Mesothelial cell of epicardium (in vitro differentiated cells): ENCODE measurements around the gene MORF4L1. TPM values are rescaled to one million over a fixed set of nuclear protein-coding genes. Genes with fewer than 3 reads are reported as not detected.

Source experiments
- DNase-seq, 2 experiments: peaks; one replicate each; pipeline ENCODE4 v3.0.0; 2021; ENCODE audit warnings: low spot score in 2 of 2; ENCODE audit not compliant: unreplicated experiment in 2 of 2
- H3K27ac Mint-ChIP-seq: 2 replicates; pipeline ENCODE4 v1.8.0; 2021; ENCODE audit warnings: mixed read lengths
- H3K27me3 Mint-ChIP-seq: 2 replicates; pipeline ENCODE4 v1.8.0; 2021; ENCODE audit warnings: low read depth, mixed read lengths
- H3K36me3 Mint-ChIP-seq: 2 replicates; pipeline ENCODE4 v1.8.0; 2021; ENCODE audit warnings: mixed read lengths
- H3K4me1 Mint-ChIP-seq: 2 replicates; pipeline ENCODE4 v1.8.0; 2021; ENCODE audit warnings: mixed read lengths
- H3K4me3 Mint-ChIP-seq: 2 replicates; pipeline ENCODE4 v1.8.0; 2021; ENCODE audit warnings: mild to moderate bottlenecking, moderate library complexity, mixed read lengths
- H3K9me3 Mint-ChIP-seq: 2 replicates; pipeline ENCODE4 v1.8.0; 2021; ENCODE audit warnings: mixed read lengths
- CTCF ChIP-seq: fragments of 200-600 bp; sonication (generic); IDR thresholded peaks from one replicate; pipeline ENCODE4 v1.5.0; 2021; ENCODE audit warnings: antibody characterized with exemption; ENCODE audit not compliant: unreplicated experiment
- total RNA-seq: library from RNA; stranded (reverse); gene quantifications from 3 replicates; pipeline ENCODE4 v1.2.1, GENCODE V29; 2021

Gene MORF4L1
- total RNA-seq, 1 donor from 2014 or later: 444 TPM

DNA sequence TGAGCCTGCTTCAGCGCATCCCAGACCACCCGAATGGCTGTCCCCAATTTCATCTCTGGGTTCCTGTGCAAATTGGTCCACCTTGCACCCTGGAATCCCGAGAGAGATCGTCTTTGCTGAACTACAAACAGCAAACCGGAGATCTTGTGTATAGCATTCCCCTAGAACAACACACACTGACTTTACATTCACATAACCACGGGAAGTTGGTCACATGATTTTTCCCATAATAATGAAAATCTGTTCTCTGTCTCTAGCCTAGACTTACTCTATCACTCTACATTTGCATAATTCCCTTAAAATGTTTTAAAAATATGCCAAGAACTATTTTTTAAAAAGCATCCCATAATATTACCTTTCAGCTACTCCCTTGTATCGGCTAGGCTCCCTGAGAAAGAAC, 37.6 kb downstream of the MORF4L1 start:
- H3K36me3 Mint-ChIP-seq: peaks cover 28% of the 10 kb centered on the region
- no peaks in the 10 kb centered on the region for H3K9me3 Mint-ChIP-seq
- H3K4me1 Mint-ChIP-seq: peaks cover 8% of the 10 kb centered on the region
- peak overlapping the region; percentile 65 for H3K27ac Mint-ChIP-seq
- no peak for DNase-seq
- TF ChIP-seq CTCF: no peak
- no peak overlapping the region for H3K4me3 Mint-ChIP-seq
- H3K27me3 Mint-ChIP-seq: no peaks in the 10 kb centered on the region

- TF ChIP-seq CTCF: no peak
- DNase-seq: no peak
Observed at GRCh38 chr15:78912316-78912715, 39.6 kb downstream of the MORF4L1 start.

GRCh38 chr15:78913012-78913411, 40.3 kb downstream of the MORF4L1 start:
- no peak for TF ChIP-seq CTCF

More at GRCh38 chr15:78912316-78912715, 39.6 kb downstream of the MORF4L1 start:
- Mint-ChIP-seq H3K36me3 (peaks cover 26% of the 10 kb centered on the region), H3K27me3 (no peaks in the 10 kb centered on the region), H3K4me3 (no peak overlapping the region), H3K4me1 (peaks cover 12% of the 10 kb centered on the region), H3K9me3 (no peaks in the 10 kb centered on the region), H3K27ac (no peak overlapping the region)

GRCh38 chr15:78914027-78914764, 41.5 kb downstream of the MORF4L1 start:
- peak; percentile 48 for TF ChIP-seq CTCF
- Mint-ChIP-seq H3K9me3 (no peaks in the 10 kb centered on the region), H3K27ac (peak overlapping the region; percentile 53), H3K4me1 (peaks cover 7% of the 10 kb centered on the region), H3K4me3 (no peak overlapping the region), H3K27me3 (no peaks in the 10 kb centered on the region), H3K36me3 (peaks cover 21% of the 10 kb centered on the region)
- DNase-seq: no peak

More at GRCh38 chr15:78913012-78913411, 40.3 kb downstream of the MORF4L1 start:
- H3K36me3 Mint-ChIP-seq: peaks cover 21% of the 10 kb centered on the region
- no peak overlapping the region for H3K4me3 Mint-ChIP-seq
- H3K9me3 Mint-ChIP-seq: no peaks in the 10 kb centered on the region
- H3K4me1 Mint-ChIP-seq: peaks cover 7% of the 10 kb centered on the region
- no peak for DNase-seq
- no peak overlapping the region for H3K27ac Mint-ChIP-seq
- no peaks in the 10 kb centered on the region for H3K27me3 Mint-ChIP-seq

DNA sequence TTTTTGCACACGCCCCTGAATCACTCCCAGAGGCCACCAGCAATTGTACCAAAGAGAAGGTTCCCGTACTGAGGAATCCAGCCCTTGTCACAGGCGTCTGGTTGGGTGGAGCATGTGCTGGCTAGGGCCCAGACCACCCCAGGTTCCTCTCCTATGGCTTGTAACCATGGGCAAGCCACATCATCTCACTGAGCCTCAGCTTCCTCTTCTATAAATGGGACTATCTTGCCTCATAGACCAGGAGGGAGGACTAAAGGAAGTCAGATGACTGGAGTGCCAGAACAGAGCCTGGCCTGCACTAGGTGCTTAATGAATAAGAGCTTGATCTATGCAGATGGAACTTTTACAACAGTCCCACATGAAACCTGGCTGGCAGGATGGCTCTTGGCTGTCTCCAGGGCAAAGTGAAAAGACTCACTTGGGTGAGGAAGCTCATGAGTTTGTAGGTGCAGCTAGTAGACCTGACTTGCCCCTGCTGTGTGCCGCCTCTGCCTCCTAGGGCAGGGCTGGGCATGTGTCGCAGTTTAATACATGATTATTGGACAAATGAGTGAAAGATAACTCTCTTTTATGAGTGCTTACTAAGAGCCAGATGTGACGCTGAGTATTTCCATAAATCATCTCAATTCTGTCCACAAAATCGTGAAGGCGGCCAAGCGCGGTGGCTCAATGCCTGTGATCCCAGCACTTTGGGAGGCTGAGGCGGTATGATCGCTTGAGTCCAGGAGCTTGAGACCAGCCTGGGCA, 42.8 kb downstream of the MORF4L1 start:
- H3K4me3 Mint-ChIP-seq: no peak overlapping the region
- no peak for DNase-seq
- H3K27ac Mint-ChIP-seq: peak overlapping the region; percentile 73
- H3K4me1 Mint-ChIP-seq: peaks cover 7% of the 10 kb centered on the region
- H3K27me3 Mint-ChIP-seq: no peaks in the 10 kb centered on the region
- H3K9me3 Mint-ChIP-seq: no peaks in the 10 kb centered on the region
- TF ChIP-seq CTCF: no peak
- H3K36me3 Mint-ChIP-seq: peaks cover 22% of the 10 kb centered on the region
